Chondrocyte (in vitro differentiated cells): ENCODE results near the gene HHIPL1. TPM values are rescaled to one million over a fixed set of nuclear protein-coding genes. Genes with fewer than 3 reads are reported as not detected.

Experiments
- DNase-seq: peaks from one replicate; pipeline ENCODE4 v3.0.0; 2021; ENCODE audit warnings: mixed read lengths, low spot score
- H3K27ac Mint-ChIP-seq: one replicate; pipeline ENCODE4 v1.8.0; 2021; ENCODE audit warnings: mild to moderate bottlenecking, moderate library complexity, mixed read lengths; ENCODE audit not compliant: unreplicated experiment
- H3K27me3 Mint-ChIP-seq: 2 replicates; pipeline ENCODE4 v1.8.0; 2021; ENCODE audit warnings: low read depth, mixed read lengths
- H3K36me3 Mint-ChIP-seq: 2 replicates; pipeline ENCODE4 v1.8.0; 2021; ENCODE audit warnings: low read depth, mixed read lengths
- H3K4me1 Mint-ChIP-seq: 2 replicates; pipeline ENCODE4 v1.8.0; 2021; ENCODE audit warnings: low read depth, mild to moderate bottlenecking, mixed read lengths
- H3K4me3 Mint-ChIP-seq: one replicate; pipeline ENCODE4 v1.8.0; 2021; ENCODE audit warnings: mild to moderate bottlenecking, moderate library complexity, mixed read lengths; ENCODE audit not compliant: unreplicated experiment
- H3K9me3 Mint-ChIP-seq: 2 replicates; pipeline ENCODE4 v1.8.0; 2021; ENCODE audit warnings: low read depth, mixed read lengths
- CTCF ChIP-seq: fragments of 200-600 bp; sonication (generic); IDR thresholded peaks from 2 replicates; pipeline ENCODE4 v1.5.0; 2021; ENCODE audit warnings: antibody characterized with exemption, mild to moderate bottlenecking, moderate library complexity
- total RNA-seq: library from RNA; stranded (reverse); gene quantifications from 3 replicates; pipeline ENCODE4 v1.2.1, GENCODE V29; 2021

HHIPL1 gene
- total RNA-seq, 1 donor from 2014 or later = 5.6 TPM

- H3K36me3 Mint-ChIP-seq = peaks cover 12% of the 10 kb centered on the region
- no peak overlapping the region for H3K27ac Mint-ChIP-seq
- TF ChIP-seq CTCF = no peak
- H3K4me1 Mint-ChIP-seq = no peaks in the 10 kb centered on the region
- DNase-seq = no peak
- H3K27me3 Mint-ChIP-seq = peaks cover 7% of the 10 kb centered on the region
- H3K9me3 Mint-ChIP-seq = peaks cover 15% of the 10 kb centered on the region
- no peak overlapping the region for H3K4me3 Mint-ChIP-seq
These were observed 62.5 kb downstream of the HHIPL1 start for GRCh38 chr14:99707420-99707819.

- Mint-ChIP-seq H3K9me3 (peaks cover 14% of the 10 kb centered on the region), H3K4me3 (no peak overlapping the region), H3K4me1 (no peaks in the 10 kb centered on the region), H3K27ac (no peak overlapping the region), H3K27me3 (peaks cover 7% of the 10 kb centered on the region), H3K36me3 (peaks cover 14% of the 10 kb centered on the region)
- no peak for DNase-seq
- no peak for TF ChIP-seq CTCF
These were observed 63.0 kb downstream of the HHIPL1 start for GRCh38 chr14:99707921-99708320.

GRCh38 chr14:99708449-99708848 is 63.5 kb downstream of the HHIPL1 start:
- H3K4me3 Mint-ChIP-seq = no peak overlapping the region
- TF ChIP-seq CTCF = no peak
- H3K27ac Mint-ChIP-seq = no peak overlapping the region
- no peaks in the 10 kb centered on the region for H3K4me1 Mint-ChIP-seq
- H3K36me3 Mint-ChIP-seq = peaks cover 10% of the 10 kb centered on the region
- peaks cover 9% of the 10 kb centered on the region for H3K9me3 Mint-ChIP-seq
- H3K27me3 Mint-ChIP-seq = peaks cover 7% of the 10 kb centered on the region
- DNase-seq = no peak

GRCh38 chr14:99713972-99714371 is 69.0 kb downstream of the HHIPL1 start:
- H3K4me3 Mint-ChIP-seq = no peak overlapping the region
- no peak overlapping the region for H3K27ac Mint-ChIP-seq
- no peak for DNase-seq
- H3K36me3 Mint-ChIP-seq = peaks cover 9% of the 10 kb centered on the region
- H3K9me3 Mint-ChIP-seq = peaks cover 4% of the 10 kb centered on the region
- no peaks in the 10 kb centered on the region for H3K4me1 Mint-ChIP-seq
- no peak for TF ChIP-seq CTCF
- peaks cover 7% of the 10 kb centered on the region for H3K27me3 Mint-ChIP-seq

GRCh38 chr14:99715266-99716000 is 70.5 kb downstream of the HHIPL1 start:
- peaks cover 9% of the 10 kb centered on the region for H3K36me3 Mint-ChIP-seq
- H3K4me3 Mint-ChIP-seq = no peak overlapping the region
- DNase-seq = peak; percentile 60
- no peaks in the 10 kb centered on the region for H3K4me1 Mint-ChIP-seq
- no peak for TF ChIP-seq CTCF
- H3K27me3 Mint-ChIP-seq = peaks cover 7% of the 10 kb centered on the region
- peaks cover 4% of the 10 kb centered on the region for H3K9me3 Mint-ChIP-seq
- no peak overlapping the region for H3K27ac Mint-ChIP-seq
